G401 (cell line): ENCODE results near the gene SPTBN5. TPM values are rescaled to one million over a fixed set of nuclear protein-coding genes. Genes with fewer than 3 reads are reported as not detected.

Experiments used
- DNase-seq: peaks from one replicate; pipeline ENCODE4 v3.0.0-alpha.2; 2015; ENCODE audit warnings: low spot score
- in situ Hi-C: cut with HindIII; loops from 2 replicates; pipeline ENCODE4 v1.10.0; 2016; ENCODE audit warnings: low sequenced_read_pairs, mixed read lengths
- total RNA-seq: library from RNA; depleted of rRNA; stranded (reverse); fragments of >200 nt; shearing (Covaris generic); gene quantifications from 2 replicates; pipeline ENCODE4 v1.2.3, GENCODE V29; 2014

The SPTBN5 gene
- total RNA-seq, 1 experiment from 2014 or later: 3.5 TPM

DNA sequence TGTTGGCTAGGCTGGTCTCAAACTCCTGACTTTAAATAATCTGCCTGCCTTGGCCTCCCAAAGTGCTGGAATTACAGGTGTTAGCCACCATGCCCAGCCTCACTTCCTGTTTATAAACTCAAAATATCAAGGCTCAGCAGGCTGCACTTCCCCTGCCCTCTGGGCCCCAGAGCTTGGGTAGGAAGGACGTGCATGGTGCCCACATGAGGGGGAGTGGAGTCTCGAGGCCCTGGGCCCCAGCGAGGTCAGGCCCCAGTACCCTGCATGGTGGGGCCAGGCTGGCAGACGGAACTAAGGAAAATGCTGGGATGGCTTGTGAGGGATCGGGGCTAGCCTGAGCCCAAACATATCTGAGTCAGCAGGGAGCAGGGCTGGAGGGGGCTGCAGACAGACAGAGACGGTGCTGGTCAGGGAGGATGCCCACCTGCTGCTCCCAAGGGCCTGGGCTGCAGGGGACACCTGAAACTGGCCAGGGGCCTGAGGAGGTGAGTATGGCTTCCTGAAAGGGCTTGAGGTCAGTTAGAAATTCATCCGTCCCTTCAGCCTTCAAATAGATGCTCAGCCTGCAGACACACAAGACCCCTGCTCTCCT, 5.1 kb downstream of the SPTBN5 start:
- no peak for DNase-seq
- in situ Hi-C loops: no loop called here

GRCh38 chr15:41887893-41888292, 6.0 kb downstream of the SPTBN5 start:
- in situ Hi-C loops: no loop called here
- DNase-seq: peak; percentile 44

DNA sequence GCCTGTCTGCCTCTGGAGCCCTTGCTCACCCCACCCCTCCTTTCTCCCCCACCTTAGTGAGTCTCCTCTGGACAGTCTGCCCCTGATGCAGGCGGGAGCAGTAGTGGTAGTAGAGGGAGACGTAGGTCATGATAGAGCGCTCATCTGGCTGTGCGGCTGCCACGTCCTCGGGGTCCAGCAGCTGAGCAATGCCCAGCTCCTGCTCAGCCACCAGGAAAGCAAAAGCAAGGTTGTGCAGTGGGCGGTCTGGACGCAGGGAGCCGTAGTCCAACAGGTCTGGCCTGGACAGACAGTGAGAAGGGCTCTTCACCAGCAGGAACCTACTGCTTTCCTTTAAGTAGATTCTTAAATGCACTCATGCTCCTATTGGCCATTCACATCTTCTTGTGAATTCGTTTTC, 6.7 kb downstream of the SPTBN5 start:
- DNase-seq: no peak
- in situ Hi-C loops: no loop called here

GRCh38 chr15:41886741-41887140, 7.1 kb downstream of the SPTBN5 start:
- in situ Hi-C loops: no loop called here
- DNase-seq: no peak

- no peak for DNase-seq
- in situ Hi-C loops: no loop called here
Observed at GRCh38 chr15:41885841-41886240, 8.0 kb downstream of the SPTBN5 start.

GRCh38 chr15:41885321-41885720, 8.5 kb downstream of the SPTBN5 start:
- in situ Hi-C loops: no loop called here
- no peak for DNase-seq

DNA sequence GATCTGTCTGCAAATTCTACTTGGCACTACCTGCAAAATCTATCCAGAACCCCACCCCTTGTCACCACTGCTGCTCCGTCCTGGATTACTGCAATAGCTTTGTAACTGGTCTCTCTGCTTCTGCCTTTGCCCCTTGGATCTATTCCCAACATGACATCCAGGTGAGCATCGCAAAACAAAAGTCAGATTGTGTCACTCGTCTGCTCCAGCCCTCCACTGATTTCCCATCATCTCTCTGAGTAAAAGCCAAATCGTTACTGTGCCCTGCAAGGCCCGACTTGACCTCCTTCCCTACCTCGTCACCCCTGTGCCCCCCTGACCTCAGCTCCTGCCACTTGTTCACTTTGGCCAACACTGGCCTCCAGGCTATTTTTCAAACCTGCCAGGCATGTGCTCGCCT, 9.4 kb downstream of the SPTBN5 start:
- in situ Hi-C loops: no loop called here
- no peak for DNase-seq

DNA sequence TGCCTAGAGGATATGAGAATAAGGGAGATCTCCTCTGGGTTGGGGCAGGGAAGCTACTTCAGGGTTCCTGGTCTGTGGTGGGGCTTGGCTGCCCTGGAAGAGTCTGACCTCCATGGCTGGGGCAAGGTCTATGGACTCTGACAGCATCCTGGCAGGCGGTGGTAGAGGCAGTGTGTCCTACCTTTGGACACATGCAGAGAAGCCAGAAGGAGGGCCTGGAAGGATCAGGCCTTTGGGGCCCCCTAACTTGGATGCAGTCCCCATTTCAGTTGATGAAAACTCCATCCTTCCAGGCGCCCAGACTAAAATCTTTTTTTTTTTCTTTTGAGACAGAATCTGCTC, 10.4 kb downstream of the SPTBN5 start:
- DNase-seq: no peak
- in situ Hi-C loops: no loop called here

DNA sequence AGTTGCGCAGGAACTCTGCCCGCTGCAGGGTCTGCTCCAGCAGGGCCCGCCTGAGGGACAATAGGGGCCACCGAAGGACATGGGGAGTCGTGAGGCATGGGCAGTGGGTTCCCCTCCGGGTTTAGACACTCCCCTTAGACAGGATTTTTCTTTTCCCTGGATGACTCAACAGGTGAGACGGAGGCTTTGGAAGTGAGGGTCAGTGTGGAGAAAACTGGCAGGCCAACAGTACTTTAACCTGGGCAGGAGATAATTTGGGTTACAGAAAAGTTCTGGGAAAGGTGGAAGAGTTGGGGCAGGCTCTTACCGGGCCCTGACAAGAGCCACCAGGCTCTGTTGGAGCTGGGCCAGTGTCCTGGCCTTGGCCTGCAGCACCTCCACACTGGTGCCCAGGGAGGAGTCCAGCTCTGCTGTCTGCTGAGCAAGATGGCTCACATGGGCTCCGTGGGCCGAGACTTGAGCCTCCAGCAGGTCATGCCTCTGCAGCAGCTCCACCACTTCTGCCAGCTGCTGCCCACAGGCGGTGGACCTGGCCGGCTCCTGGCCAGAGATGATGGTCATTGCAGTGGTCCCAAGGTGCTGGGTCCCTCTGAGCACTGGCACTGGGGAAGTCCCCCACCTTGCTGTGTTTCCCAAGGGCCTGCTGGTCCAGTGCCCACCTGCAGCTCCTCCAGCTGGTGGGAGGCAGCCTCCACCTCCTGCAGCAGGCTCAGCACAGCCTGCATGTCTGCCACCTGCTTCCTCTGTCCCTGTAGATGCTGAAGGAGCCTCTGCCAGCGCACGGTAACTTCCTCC, 11.0 kb downstream of the SPTBN5 start:
- in situ Hi-C loops: no loop called here

GRCh38 chr15:41881920-41882688, 11.7 kb downstream of the SPTBN5 start:
- in situ Hi-C loops: no loop called here
- DNase-seq: peak; percentile 66

More for the DNA sequence above, 11.0 kb downstream of the SPTBN5 start:
- peak; percentile 59 for DNase-seq

DNA sequence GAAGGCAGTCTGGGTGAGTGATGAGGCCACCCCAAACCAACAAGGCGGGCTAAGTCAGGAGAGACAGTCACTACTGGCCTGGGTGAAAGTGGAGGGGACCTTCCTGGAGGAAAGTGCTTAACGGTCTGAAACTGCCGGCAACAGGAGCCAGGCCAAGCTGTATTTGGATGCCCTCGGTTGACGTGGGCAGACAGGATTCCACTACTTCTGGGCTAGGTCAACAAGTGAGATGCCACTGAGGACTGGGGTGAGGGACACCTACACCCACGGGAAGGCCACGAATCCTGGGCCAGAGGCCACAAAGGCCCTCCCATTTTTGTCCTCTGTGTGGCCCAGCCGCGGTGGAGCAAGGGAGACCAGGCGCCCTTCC, 12.3 kb downstream of the SPTBN5 start:
- peak; percentile 64 for DNase-seq
- in situ Hi-C loops: no loop called here

- in situ Hi-C loops: no loop called here
- no peak for DNase-seq
Observed at GRCh38 chr15:41881086-41881485, 12.8 kb downstream of the SPTBN5 start.

GRCh38 chr15:41880156-41880877, 13.5 kb downstream of the SPTBN5 start:
- no peak for DNase-seq
- in situ Hi-C loops: no loop called here

GRCh38 chr15:41879321-41879845, 14.5 kb downstream of the SPTBN5 start:
- in situ Hi-C loops: no loop called here
- DNase-seq: peak; percentile 77

- in situ Hi-C loops: no loop called here
- DNase-seq: peak; percentile 99
Observed at GRCh38 chr15:41878355-41878699, 15.5 kb downstream of the SPTBN5 start.

- in situ Hi-C loops: no loop called here
- DNase-seq: no peak
Observed at GRCh38 chr15:41877631-41878354, 16.1 kb downstream of the SPTBN5 start.

- DNase-seq: no peak
- in situ Hi-C loops: no loop called here
Observed at GRCh38 chr15:41876689-41877088, 17.2 kb downstream of the SPTBN5 start.

GRCh38 chr15:41876007-41876406, 17.8 kb downstream of the SPTBN5 start:
- DNase-seq: no peak
- in situ Hi-C loops: no loop called here

DNA sequence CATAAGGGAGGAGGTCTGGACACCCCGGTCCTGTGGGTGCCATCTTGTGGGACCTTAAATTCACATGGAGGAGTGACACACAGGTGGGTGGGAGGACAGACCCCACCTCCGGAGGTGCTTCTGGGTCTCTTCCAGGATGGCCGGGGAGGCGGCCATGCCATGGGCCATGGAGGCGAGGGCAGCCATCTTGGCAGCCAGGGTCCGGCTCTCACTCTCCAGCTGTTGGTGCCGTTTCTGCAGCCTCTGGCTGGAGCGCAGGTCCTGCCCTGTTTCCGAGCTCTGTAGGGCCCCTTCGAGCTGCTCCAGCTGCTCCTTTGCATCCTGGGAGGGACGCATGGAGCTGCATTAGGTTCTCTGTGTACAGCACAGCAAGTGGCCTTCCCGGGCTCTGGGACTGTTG, 19.1 kb downstream of the SPTBN5 start:
- in situ Hi-C loops: no loop called here
- DNase-seq: no peak
